Vagina (tissue), 2 donors: ENCODE measurements around the gene BSN. TPM values are rescaled to one million over a fixed set of nuclear protein-coding genes. Genes with fewer than 3 reads are reported as not detected.
A peak's percentile ranks its signal among the peaks of the same experiment; 100 is the strongest.

Source experiments
- DNase-seq, 2 donors: peaks; one replicate each; pipeline ENCODE4 v3.0.0-alpha.2; 2017; ENCODE audit errors: extremely low spot score in 2 of 2
- H3K27ac ChIP-seq: fragments of 200-600 bp; sonication (generic); one replicate; pipeline ENCODE4 v1.5.1; 2019
- H3K27me3 ChIP-seq: fragments of 200-600 bp; sonication (generic); one replicate; pipeline ENCODE4 v1.5.1; 2019
- H3K36me3 ChIP-seq, 2 donors: fragments of 200-600 bp; sonication (generic); one replicate each; pipeline ENCODE4 v1.5.1; 2017 to 2019
- H3K4me1 ChIP-seq: fragments of 200-600 bp; sonication (generic); one replicate; pipeline ENCODE4 v1.5.1; 2019
- H3K4me3 ChIP-seq, 2 donors: fragments of 200-600 bp; sonication (generic); 1 replicate in 1 of 2; 2 replicates in 1 of 2; pipeline ENCODE4 v1.5.1; 2016 to 2019
- H3K9me3 ChIP-seq: fragments of 200-600 bp; sonication (generic); one replicate; pipeline ENCODE4 v1.5.1; 2019
- POLR2A ChIP-seq, 2 donors: fragments of 450-650 bp; IDR thresholded peaks; one replicate each; pipeline ENCODE4 v1.6.1; 2017; ENCODE audit warnings: antibody characterized with exemption in 2 of 2, mild to moderate bottlenecking in 2 of 2, moderate library complexity in 2 of 2
- POLR2AphosphoS5 ChIP-seq, 2 donors: sonication (generic); formaldehyde crosslinking; IDR thresholded peaks; one replicate each; pipeline ENCODE4 v1.9.0; 2017; ENCODE audit warnings: antibody characterized with exemption in 2 of 2, mild to moderate bottlenecking in 2 of 2, low read depth in 1 of 2; ENCODE audit not compliant: insufficient read depth in 1 of 2
- intact Hi-C: fragments of 100-400 bp; cut with DNase I; formaldehyde crosslinking; loops from one replicate; pipeline ENCODE4 v1.15.1; 2023
- total RNA-seq: library from RNA; depleted of rRNA; stranded (reverse); fragments of >200 nt; gene quantifications from one replicate; pipeline ENCODE4 v1.2.3, GENCODE V29; 2016
- TF ChIP-seq, protein P1 (sequence below), 3 experiments: fragments of 450-650 bp in 2 of 3; fragments of 200-600 bp in 1 of 3; sonication (generic) in 1 of 3; IDR thresholded peaks; one replicate each; pipeline ENCODE4 v1.5.1; 2017 to 2019; ENCODE audit warnings: antibody characterized with exemption in 3 of 3, mild to moderate bottlenecking in 2 of 3, moderate library complexity in 2 of 3

BSN gene
- total RNA-seq, 1 donor from 2014 or later: 0.74 TPM

DNA sequence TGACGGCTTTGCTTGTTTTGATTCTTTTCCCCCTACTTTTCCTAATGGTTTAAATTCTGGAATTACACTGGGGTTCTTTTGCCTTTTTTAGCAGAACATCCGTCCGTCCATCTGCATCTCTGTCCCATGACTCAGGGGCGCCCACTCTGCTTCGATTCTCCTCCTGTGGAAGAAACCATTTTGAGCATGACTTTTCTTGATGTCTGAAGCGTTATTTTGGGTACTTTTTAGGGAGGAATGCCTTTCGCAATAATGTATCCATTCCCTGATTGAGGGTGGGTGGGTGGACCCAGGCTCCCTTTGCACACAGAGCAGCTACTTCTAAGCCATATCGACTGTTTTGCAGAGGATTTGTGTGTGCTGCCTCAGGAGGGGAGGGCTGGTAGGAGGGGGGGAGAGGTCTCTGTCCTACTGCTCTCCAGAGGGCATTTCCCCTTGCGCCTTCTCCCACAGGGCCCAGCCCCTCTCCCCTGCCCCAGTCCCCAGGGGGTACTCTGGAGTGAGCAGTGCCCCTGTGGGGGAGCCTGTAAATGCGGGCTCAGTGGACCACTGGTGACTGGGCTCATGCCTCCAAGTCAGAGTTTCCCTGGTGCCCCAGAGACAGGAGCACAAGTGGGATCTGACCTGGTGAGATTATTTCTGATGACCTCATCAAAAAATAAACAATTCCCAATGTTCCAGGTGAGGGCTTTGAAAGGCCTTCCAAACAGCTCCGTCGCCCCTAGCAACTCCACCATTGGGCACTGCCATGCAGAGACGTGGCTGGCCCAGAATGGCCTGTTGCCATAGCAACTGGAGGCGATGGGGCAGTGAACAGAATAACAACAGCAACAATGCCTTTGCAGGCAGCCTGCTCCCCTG, 19.5 kb upstream of the BSN start:
- Histone ChIP-seq H3K27me3 (no peaks in the 10 kb centered on the region), H3K36me3 (peaks cover 0 to 26% of the 10 kb centered on the region in 2 donors), H3K9me3 (no peaks in the 10 kb centered on the region), H3K27ac (no peak overlapping the region), H3K4me3 (no peak overlapping the region), H3K4me1 (peaks cover 4% of the 10 kb centered on the region)
- DNase-seq: no peak
- TF ChIP-seq POLR2A (IDR thresholded peaks at IDR 0.05) (no peak), POLR2AphosphoS5 (IDR thresholded peaks at IDR 0.05; ENCODE audit: insufficient read depth in 1 of 2, low read depth in 1 of 2) (no peak)
- TF ChIP-seq, protein P1, sequence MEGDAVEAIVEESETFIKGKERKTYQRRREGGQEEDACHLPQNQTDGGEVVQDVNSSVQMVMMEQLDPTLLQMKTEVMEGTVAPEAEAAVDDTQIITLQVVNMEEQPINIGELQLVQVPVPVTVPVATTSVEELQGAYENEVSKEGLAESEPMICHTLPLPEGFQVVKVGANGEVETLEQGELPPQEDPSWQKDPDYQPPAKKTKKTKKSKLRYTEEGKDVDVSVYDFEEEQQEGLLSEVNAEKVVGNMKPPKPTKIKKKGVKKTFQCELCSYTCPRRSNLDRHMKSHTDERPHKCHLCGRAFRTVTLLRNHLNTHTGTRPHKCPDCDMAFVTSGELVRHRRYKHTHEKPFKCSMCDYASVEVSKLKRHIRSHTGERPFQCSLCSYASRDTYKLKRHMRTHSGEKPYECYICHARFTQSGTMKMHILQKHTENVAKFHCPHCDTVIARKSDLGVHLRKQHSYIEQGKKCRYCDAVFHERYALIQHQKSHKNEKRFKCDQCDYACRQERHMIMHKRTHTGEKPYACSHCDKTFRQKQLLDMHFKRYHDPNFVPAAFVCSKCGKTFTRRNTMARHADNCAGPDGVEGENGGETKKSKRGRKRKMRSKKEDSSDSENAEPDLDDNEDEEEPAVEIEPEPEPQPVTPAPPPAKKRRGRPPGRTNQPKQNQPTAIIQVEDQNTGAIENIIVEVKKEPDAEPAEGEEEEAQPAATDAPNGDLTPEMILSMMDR (IDR thresholded peaks at IDR 0.05): no peak
- intact Hi-C loops: no loop called here

DNA sequence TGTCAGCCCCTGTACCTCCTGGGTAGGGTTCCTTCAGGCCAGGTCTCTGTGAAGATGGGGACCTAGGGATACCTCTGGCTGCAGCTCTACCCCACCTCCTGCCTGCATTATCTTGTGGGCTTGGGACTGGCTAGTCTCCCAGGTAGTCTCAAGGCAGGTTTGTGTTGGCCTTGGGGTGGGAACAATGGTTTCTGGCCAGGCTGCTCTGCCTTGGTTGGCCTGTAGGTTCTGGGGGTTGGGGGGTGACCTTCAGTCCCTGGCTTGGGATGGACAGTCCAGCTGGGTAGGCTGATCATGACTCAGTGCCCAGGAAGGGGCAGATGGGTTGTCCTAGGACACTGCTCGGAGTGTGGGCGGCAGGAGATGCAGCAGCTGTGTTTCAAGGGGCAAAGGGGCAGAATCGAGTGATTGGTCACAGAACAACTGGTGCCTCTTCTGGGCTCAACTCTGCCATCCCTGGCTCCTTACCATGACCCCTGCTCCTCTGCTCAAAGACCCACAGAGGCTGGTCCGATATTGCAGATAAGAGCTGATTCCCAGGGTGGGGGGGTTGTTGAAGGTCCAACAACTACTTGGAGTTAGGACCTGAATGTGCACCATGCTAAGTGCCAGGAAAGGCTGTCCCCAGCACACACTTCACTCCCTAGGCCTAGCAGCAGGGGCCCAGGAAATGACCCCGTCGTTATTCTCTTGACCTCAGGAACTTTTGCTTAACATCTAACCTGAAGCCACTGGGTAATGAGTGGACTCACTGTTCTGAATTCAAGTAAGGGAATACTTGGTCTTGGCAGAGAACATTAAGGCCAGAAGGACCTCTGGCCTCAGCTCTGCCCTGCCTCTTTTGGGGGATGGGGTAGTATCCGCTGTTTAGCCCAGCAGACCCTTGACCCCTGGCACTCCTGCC, 18.1 kb upstream of the BSN start:
- intact Hi-C loops: no loop called here
- no peak for DNase-seq
- Histone ChIP-seq H3K4me3 (no peak overlapping the region), H3K4me1 (peaks cover 15% of the 10 kb centered on the region), H3K9me3 (no peaks in the 10 kb centered on the region), H3K27me3 (no peaks in the 10 kb centered on the region), H3K36me3 (peaks cover 0 to 19% of the 10 kb centered on the region in 2 donors), H3K27ac (no peak overlapping the region)
- no peak for TF ChIP-seq POLR2AphosphoS5 (IDR thresholded peaks at IDR 0.05; ENCODE audit: insufficient read depth in 1 of 2, low read depth in 1 of 2)
- no peak for TF ChIP-seq POLR2A (IDR thresholded peaks at IDR 0.05)
- TF ChIP-seq, protein P1 (IDR thresholded peaks at IDR 0.05): no peak

DNA sequence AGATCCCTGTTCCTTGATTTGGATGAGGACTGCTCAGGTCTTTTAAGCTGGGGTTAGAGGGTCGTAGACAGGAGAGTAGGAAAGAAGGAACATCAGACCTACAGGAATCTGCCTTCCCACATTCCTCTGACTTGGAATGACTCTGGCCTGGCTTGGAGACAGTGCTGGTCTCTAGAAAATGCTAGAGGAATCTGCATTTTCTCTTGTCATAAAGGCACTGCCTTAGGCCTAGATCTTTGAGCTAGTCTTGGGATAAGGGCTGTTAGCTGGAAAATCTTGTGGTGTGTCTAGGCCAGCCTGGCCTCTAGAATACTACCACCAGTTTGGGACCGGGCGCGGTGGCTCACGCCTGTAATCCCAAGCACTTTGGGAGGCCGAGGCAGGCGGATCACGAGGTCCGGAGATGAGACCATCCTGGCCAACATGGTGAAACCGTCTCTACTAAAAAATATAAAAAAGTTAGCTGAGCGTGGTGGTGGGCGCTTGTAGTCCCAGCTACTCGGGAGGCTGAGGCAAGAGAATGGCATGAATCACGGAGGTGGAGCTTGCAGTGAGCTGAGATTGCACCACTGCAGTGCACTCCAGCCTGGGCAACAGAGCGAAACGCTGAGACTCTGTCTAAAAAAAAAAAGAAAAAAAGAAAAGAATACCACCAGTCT, 17.3 kb upstream of the BSN start:
- Histone ChIP-seq H3K36me3 (peaks cover 0 to 12% of the 10 kb centered on the region in 2 donors), H3K9me3 (no peaks in the 10 kb centered on the region), H3K4me3 (no peak overlapping the region), H3K27me3 (no peaks in the 10 kb centered on the region), H3K4me1 (peaks cover 15% of the 10 kb centered on the region), H3K27ac (no peak overlapping the region)
- TF ChIP-seq, protein P1 (IDR thresholded peaks at IDR 0.05): no peak
- TF ChIP-seq POLR2A (IDR thresholded peaks at IDR 0.05): no peak
- no peak for TF ChIP-seq POLR2AphosphoS5 (IDR thresholded peaks at IDR 0.05; ENCODE audit: insufficient read depth in 1 of 2, low read depth in 1 of 2)
- no peak for DNase-seq
- intact Hi-C loops: no loop called here

DNA sequence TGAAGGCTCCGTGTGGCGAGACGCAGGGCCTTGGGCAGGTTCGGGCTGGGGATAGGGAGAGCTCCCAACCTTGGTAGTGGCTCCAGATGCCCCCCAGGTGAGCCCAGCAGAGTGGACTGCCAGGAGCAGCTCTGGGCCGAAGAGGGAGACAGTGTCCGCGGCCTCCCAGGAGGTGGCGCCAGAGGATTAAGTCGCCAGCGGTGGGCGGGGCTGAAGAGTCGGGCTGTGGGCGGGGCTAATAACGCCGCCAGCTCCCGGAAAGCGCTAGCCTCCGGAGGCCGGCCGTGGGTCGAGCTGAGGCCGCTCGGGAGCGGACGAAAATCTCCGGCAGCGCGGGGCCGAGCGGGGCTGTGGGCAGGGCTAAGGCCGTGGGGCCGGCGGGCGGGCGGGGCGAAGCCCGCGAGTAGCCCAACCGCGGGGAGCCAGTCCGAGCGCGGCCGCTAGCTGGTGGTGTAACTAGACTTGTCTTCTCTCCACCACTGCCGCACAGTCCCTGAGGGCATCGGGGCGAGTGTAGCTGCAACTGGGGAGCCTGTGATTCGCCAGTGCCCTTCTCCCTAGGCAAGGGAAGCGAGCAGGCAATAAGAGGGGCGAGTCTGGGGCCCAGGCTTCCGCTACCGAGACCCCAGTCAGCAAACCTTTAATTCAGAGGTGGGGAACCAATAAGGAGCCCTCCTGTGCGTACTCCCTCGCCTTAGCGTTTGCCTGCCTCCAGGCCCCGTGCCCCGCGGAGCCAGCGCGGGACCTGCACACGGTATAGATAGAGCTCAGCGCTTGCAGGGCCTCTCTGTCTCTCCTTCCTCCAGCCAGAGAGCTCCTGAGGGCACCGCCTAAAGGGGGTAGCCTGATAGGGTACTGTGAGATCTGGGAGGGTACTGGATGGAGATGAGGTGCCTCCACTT, 14.4 kb upstream of the BSN start:
- TF ChIP-seq, protein P1 (IDR thresholded peaks at IDR 0.05): peak; percentile 88 to 98 (median 92)
- no peak for TF ChIP-seq POLR2A (IDR thresholded peaks at IDR 0.05)
- TF ChIP-seq POLR2AphosphoS5 (IDR thresholded peaks at IDR 0.05; ENCODE audit: insufficient read depth in 1 of 2, low read depth in 1 of 2): peak; percentile 42 to 79
- H3K4me3 ChIP-seq: peak overlapping the region; percentile 49 to 59
- no peaks in the 10 kb centered on the region for H3K36me3 ChIP-seq
- no peaks in the 10 kb centered on the region for H3K9me3 ChIP-seq
- H3K27me3 ChIP-seq: no peaks in the 10 kb centered on the region
- peak overlapping the region; percentile 77 for H3K27ac ChIP-seq
- peak in 1 of 2 donors; percentile 92 for DNase-seq
- intact Hi-C loops: loop anchor here (5.0 kb wide), 1 partner anchor 132 kb away; the partner anchor contains the start of gene APEH
- peaks cover 15% of the 10 kb centered on the region for H3K4me1 ChIP-seq
